ENCODE data around the gene ARNT2.

ARNT2 gene

GRCh38 chr15:80411788-80412288, 7.7 kb downstream of the ARNT2 start:
- no peak for DNase-seq (ENCODE audit: low read depth in 2 of 2)

GRCh38 chr15:80414546-80415357, 10.6 kb downstream of the ARNT2 start:
- DNase-seq (ENCODE audit: low read depth in 2 of 2), result no peak

DNA sequence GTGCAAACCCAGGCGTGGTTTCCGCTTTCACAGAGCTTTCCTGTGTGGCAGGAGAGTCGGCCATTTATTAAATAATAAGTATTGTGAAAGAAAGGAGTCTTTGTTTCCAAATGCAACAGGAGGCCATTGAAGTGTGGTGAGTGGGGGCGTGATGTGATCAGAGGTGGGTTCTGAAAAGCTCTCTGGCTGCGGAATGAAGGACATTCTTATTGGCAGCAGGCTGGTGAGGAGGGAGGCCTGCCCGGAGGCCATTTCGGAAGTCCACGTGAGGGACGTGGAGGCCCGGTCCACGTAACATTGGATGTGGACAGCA, 11.1 kb downstream of the ARNT2 start:
- no peak for DNase-seq (ENCODE audit: low read depth in 2 of 2)

DNA sequence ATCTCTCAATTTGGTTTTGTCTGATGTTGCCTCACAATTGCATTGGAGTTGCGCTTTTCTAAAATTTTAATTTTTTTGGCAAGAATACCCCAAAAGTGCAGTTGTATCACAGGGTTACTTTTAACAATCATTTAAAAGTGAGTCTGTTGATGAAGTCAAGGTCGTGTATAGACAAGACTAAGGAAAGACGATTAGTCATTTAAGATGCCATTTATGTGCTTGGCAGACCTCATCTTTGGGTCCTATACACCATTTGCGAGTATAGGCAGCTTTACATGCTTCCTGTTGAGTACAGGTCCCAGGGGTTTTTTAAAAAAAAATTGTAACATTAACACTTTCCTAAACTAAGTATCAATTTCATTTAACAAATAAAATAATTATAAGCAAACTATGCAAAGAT, 12.5 kb downstream of the ARNT2 start:
- no peak for DNase-seq (ENCODE audit: low read depth in 2 of 2)

- DNase-seq (ENCODE audit: low read depth in 2 of 2), result no peak
Observed at GRCh38 chr15:80418892-80419537, 14.8 kb downstream of the ARNT2 start.

GRCh38 chr15:80419546-80419945, 15.4 kb downstream of the ARNT2 start:
- DNase-seq (ENCODE audit: low read depth in 2 of 2), result no peak

- no peak for DNase-seq (ENCODE audit: low read depth in 2 of 2)
Observed at GRCh38 chr15:80420658-80421057, 16.5 kb downstream of the ARNT2 start.

- no peak for DNase-seq (ENCODE audit: low read depth in 2 of 2)
Observed at GRCh38 chr15:80423215-80423614, 19.0 kb downstream of the ARNT2 start.

DNA sequence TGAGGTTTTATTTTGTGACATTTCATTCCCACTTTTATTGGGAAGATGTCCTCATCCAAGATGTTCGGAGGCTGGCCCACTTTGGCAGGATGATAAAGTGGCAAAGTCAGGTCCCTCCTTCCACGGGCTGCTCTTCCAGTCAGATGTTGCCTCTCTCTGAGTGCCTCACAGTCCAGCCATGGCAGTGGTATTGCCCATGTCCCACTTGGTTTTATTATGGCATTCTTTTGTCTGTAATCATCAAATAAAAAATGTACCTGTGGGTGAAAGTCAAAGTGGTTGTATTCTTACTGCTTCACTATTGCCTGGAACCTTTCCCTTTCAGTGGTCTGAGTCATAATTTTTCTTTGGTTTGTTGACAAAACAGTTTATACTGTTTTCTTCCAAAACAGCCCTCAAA, 20.2 kb downstream of the ARNT2 start:
- DNase-seq (ENCODE audit: low read depth in 2 of 2), result no peak

- no peak for DNase-seq (ENCODE audit: low read depth in 2 of 2)
Observed at GRCh38 chr15:80426316-80426715, 22.1 kb downstream of the ARNT2 start.

- DNase-seq (ENCODE audit: low read depth in 2 of 2), result no peak
Observed at GRCh38 chr15:80429964-80430363, 25.8 kb downstream of the ARNT2 start.

GRCh38 chr15:80431635-80432344, 27.6 kb downstream of the ARNT2 start:
- DNase-seq (ENCODE audit: low read depth in 2 of 2), result no peak

- no peak for DNase-seq (ENCODE audit: low read depth in 2 of 2)
Observed at GRCh38 chr15:80432345-80432702, 28.1 kb downstream of the ARNT2 start.

DNA sequence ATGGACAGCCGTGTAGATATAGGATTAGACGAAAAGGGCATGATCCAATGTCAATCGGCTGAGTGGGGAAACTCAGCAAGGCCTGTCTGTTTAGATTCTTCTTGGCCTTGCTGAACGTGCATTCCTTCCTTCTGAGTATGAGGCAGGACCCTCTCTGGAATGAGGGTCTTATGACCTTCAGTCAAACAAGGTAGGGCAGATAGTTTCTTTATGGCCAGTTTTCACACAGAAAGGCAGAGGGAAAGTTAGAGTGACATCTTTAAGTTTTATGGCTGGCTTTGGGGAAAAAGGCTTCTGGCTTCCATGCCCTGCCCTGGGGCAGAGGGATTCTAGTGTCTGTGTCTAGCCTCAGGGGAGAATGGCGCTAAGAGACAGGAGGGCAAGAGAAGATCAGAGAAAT, 29.7 kb downstream of the ARNT2 start:
- no peak for DNase-seq (ENCODE audit: low read depth in 2 of 2)

- no peak for DNase-seq (ENCODE audit: low read depth in 2 of 2)
Observed at GRCh38 chr15:80434926-80435720, 30.9 kb downstream of the ARNT2 start.

GRCh38 chr15:80436511-80437307, 32.5 kb downstream of the ARNT2 start:
- DNase-seq (ENCODE audit: low read depth in 2 of 2), result no peak

- no peak for DNase-seq (ENCODE audit: low read depth in 2 of 2)
Observed at GRCh38 chr15:80437334-80437891, 33.2 kb downstream of the ARNT2 start.

DNA sequence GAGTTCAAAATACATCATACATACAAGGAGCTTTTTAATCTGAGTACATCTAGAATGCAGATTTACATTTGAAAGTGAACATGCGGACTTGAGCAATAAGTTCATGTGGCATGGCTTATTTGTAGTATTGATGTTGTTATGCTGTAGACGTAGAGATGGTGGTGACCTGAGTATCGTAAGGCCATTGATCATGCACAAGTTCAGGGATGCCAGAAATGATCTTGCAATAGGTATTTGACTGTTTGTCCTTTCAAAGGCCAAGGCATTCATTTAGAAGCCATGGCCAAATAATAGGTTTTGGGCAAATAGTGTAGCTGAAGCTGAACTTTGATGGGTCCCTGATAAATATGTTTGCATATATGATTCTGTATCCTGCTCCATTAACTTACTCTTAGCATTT, 35.0 kb downstream of the ARNT2 start:
- no peak for DNase-seq (ENCODE audit: low read depth in 2 of 2)

GRCh38 chr15:80440024-80440423, 35.8 kb downstream of the ARNT2 start:
- DNase-seq (ENCODE audit: low read depth in 2 of 2), result no peak

GRCh38 chr15:80441041-80441440, 36.9 kb downstream of the ARNT2 start:
- no peak for DNase-seq (ENCODE audit: low read depth in 2 of 2)

GRCh38 chr15:80441714-80442113, 37.5 kb downstream of the ARNT2 start:
- no peak for DNase-seq (ENCODE audit: low read depth in 2 of 2)
